ENCODE results near the gene SETD6. TPM values are rescaled to one million over a fixed set of nuclear protein-coding genes. Genes with fewer than 3 reads are reported as not detected.

The SETD6 gene
- total and polyA plus RNA-seq, 2 of the 13 experiments (the other 11 are each of a cell fraction or from before 2014, with no cell fraction given) = 24.0 to 25.7 TPM

- H3K4me1 ChIP-seq (ENCODE audit: insufficient read depth, low read length) = no peaks in the 10 kb centered on the region
- CTCF ChIA-PET (ENCODE audit: low intra/inter-chr PET ratio, low total read pairs) = no interaction called here
- in situ Hi-C loops (cut with HindIII; ENCODE audit: extremely low pct_ligation_motif_present, low pct_unique_long_range_greater_than_20kb) (loop anchor here (5.0 kb wide), 1 partner anchor 35 kb away; no protein-coding TSS in a partner anchor), intact Hi-C loops (cut with micrococcal nuclease; ENCODE audit: unreplicated experiment) (no loop called here)
- H4K20me1 ChIP-seq (ENCODE audit: insufficient read depth, low read length) = no peaks in the 10 kb centered on the region
- no TSS peak for BruUV-seq (replicated peaks)
- H3K9me3 ChIP-seq (ENCODE audit: low read length) = no peaks in the 10 kb centered on the region
- no peak overlapping the region for H3K27ac ChIP-seq (ENCODE audit: extremely low read length, insufficient read depth, low read length)
- H3K9ac ChIP-seq (ENCODE audit: insufficient read depth, low read depth, low read length) = no peak overlapping the region
- TF ChIP-seq NFYB (CRISPR knock-in tag; IDR thresholded peaks at IDR 0.05) (no peak), PITX1 (CRISPR knock-in tag; IDR thresholded peaks at IDR 0.05) (no peak), SALL1 (CRISPR knock-in tag; IDR thresholded peaks at IDR 0.05) (no peak)
- no peak overlapping the region for H3K4me3 ChIP-seq (replicated peaks in 1 of 3; ENCODE audit: insufficient read depth in 1 of 3, low read depth in 2 of 3, low read length in 3 of 3)
- no peaks in the 10 kb centered on the region for H3K79me2 ChIP-seq (ENCODE audit: insufficient read depth, low read length)
- no peaks in the 10 kb centered on the region for H3K27me3 ChIP-seq (ENCODE audit: control insufficient read depth in 1 of 2, insufficient read depth in 2 of 2, low read length in 2 of 2)
- H3K4me2 ChIP-seq (ENCODE audit: low read depth, low read length) = no peak overlapping the region
- POLR2A ChIA-PET = no interaction called here
- peaks cover 38 to 93% of the 10 kb centered on the region in 2 experiments for H3K36me3 ChIP-seq (replicated peaks in 1 of 2; ENCODE audit: control insufficient read depth in 1 of 2, insufficient read depth in 2 of 2, low read length in 2 of 2)
- no peak for DNase-seq (ENCODE audit: low spot score)
- no peak for ATAC-seq
- 88% methylated on average over 3 of the region's 3 CpGs for WGBS (ENCODE audit: low lambda C conversion rate)
- FAIRE-seq = no peak
- no peak overlapping the region for H2AFZ ChIP-seq (ENCODE audit: low read length)
Observed at GRCh38 chr16:58532414-58532813, 17.1 kb downstream of the SETD6 start.

DNA sequence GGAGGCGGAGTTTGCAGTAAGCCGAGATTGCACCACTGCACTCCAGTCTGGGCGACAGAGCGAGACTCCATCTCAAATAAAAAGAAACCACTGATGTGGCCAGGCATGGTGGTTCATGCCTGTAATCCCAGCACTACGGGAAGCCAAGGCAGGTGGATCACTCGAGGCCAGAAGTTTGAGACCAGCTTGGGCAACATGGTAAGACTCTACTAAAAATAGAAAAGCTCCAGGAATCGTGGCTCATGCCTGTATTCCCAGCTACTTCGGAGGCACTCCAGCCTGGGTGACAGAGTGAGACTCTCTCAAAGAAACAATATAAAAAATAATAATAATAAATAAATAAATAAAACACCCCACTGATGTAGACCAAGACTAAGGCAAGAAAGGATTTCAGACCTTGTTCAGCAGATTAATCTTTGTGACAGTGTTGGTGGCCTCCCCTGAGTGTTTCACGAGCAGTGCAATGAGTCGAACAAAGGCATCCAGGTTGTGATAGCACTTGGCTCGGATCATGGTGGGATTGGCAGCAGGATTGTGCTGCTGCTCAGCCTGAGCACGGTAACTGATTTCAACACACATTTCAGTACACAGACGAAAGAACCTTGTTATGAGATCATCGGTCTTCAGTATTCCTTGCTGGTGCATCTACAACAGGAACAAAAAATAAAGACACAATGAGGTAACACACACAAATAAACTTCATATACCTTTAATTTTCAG, 18.6 kb downstream of the SETD6 start:
- Histone ChIP-seq H3K9ac (ENCODE audit: insufficient read depth, low read depth, low read length) (no peak overlapping the region), H4K20me1 (ENCODE audit: insufficient read depth, low read length) (no peaks in the 10 kb centered on the region), H3K79me2 (ENCODE audit: insufficient read depth, low read length) (no peaks in the 10 kb centered on the region), H3K4me2 (ENCODE audit: low read depth, low read length) (no peak overlapping the region), H3K27me3 (ENCODE audit: control insufficient read depth in 1 of 2, insufficient read depth in 2 of 2, low read length in 2 of 2) (no peaks in the 10 kb centered on the region), H3K4me1 (ENCODE audit: insufficient read depth, low read length) (no peaks in the 10 kb centered on the region), H3K4me3 (replicated peaks in 1 of 3; ENCODE audit: insufficient read depth in 1 of 3, low read depth in 2 of 3, low read length in 3 of 3) (no peak overlapping the region), H3K9me3 (ENCODE audit: low read length) (no peaks in the 10 kb centered on the region), H3K36me3 (replicated peaks in 1 of 2; ENCODE audit: control insufficient read depth in 1 of 2, insufficient read depth in 2 of 2, low read length in 2 of 2) (peaks cover 40 to 93% of the 10 kb centered on the region in 2 experiments), H3K27ac (ENCODE audit: extremely low read length, insufficient read depth, low read length) (no peak overlapping the region), H2AFZ (ENCODE audit: low read length) (no peak overlapping the region)
- DNase-seq (ENCODE audit: low spot score) (no peak), ATAC-seq (no peak), FAIRE-seq (no peak)
- ChIA-PET POLR2A (no interaction called here), CTCF (ENCODE audit: low intra/inter-chr PET ratio, low total read pairs) (no interaction called here)
- no TSS peak for BruUV-seq (replicated peaks)
- intact Hi-C loops (cut with micrococcal nuclease; ENCODE audit: unreplicated experiment) = no loop called here
- in situ Hi-C loops (cut with HindIII; ENCODE audit: extremely low pct_ligation_motif_present, low pct_unique_long_range_greater_than_20kb) = loop anchor here (5.0 kb wide), 1 partner anchor 33 kb away; no protein-coding TSS in a partner anchor
- TF ChIP-seq RBM22 (optimal IDR thresholded peaks at IDR 0.05; ENCODE audit: low read length) (peak; percentile 81), ZNF143 (CRISPR knock-in tag; IDR thresholded peaks at IDR 0.05) (no peak)
- WGBS (ENCODE audit: low lambda C conversion rate) = 95% methylated on average over 14 of the region's 14 CpGs

Data from HepG2 (cell line).